ENCODE results near the gene DCHS1.

DCHS1 gene

DNA sequence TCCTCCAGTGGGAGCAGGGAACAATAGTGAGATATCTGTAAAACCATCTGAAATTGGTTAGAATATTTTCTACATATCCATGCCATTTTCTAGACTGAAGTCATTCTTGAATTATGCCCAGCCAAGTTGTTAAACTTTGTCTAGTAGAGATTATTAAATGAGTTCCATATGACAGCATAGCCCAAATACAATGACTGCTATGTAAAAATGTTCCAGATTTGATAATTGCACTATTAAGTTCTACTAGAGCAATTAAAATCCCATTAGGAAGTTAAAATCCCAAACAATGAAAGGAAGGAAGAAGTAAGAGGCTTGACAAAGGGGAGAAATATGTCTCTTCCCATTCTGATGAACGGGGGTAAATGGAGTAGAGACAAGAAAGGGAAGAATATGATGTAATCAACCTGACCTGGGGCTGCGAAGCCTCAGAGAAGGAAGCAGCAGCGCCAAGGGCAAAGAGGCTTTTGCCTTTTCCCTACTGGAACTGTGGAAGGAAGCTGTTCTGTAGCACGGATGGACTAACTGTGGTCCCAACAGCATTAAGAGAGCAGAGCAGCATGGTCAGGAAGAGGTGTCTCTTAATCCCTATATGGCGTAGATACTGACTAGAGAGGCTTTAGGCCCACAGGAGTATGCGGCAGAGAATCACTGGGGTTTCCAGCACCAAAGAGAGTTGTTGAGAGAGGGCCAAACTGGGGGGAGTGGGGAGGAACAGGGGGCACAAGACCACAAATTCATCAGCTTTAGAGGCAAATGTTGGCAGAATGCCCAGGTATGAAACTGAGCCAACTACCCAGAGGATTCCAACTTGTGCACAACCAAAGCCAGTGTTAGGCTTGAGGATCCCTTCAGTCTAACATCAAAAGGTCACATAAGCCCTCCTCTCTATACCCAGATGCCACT lies 78.9 kb downstream of the DCHS1 start:
- Histone ChIP-seq H3K9ac (ENCODE audit: low read depth, low read length, poor library complexity, severe bottlenecking) (no peak overlapping the region), H3K4me2 (ENCODE audit: low read depth, low read length, poor library complexity, severe bottlenecking) (no peak overlapping the region), H3K4me1 (ENCODE audit: insufficient read depth, low read length, poor library complexity, severe bottlenecking) (peaks cover 5% of the 10 kb centered on the region), H3K36me3 (ENCODE audit: insufficient read depth, low read length) (no peaks in the 10 kb centered on the region), H3K79me2 (ENCODE audit: insufficient read depth, low read length) (no peaks in the 10 kb centered on the region), H4K20me1 (ENCODE audit: insufficient read depth, low read length, poor library complexity, severe bottlenecking) (no peaks in the 10 kb centered on the region), H3K9me2 (replicated peaks; ENCODE audit: low read depth, low read length) (no peaks in the 10 kb centered on the region), H3K27me3 (ENCODE audit: insufficient read depth, low read length, poor library complexity, severe bottlenecking) (no peaks in the 10 kb centered on the region), H3F3A (ENCODE audit: low read depth) (no peaks in the 10 kb centered on the region), H2AFZ (ENCODE audit: low read length) (no peak overlapping the region), H3K9me3 (ENCODE audit: insufficient read depth, low read depth, low read length) (no peaks in the 10 kb centered on the region), H3K4me3 (ENCODE audit: low read length, poor library complexity, severe bottlenecking) (no peak overlapping the region)
- no peak for TF ChIP-seq EZH2phosphoT487 (IDR thresholded peaks at IDR 0.05; ENCODE audit: borderline replicate concordance)
- TF ChIP-seq, protein P1, sequence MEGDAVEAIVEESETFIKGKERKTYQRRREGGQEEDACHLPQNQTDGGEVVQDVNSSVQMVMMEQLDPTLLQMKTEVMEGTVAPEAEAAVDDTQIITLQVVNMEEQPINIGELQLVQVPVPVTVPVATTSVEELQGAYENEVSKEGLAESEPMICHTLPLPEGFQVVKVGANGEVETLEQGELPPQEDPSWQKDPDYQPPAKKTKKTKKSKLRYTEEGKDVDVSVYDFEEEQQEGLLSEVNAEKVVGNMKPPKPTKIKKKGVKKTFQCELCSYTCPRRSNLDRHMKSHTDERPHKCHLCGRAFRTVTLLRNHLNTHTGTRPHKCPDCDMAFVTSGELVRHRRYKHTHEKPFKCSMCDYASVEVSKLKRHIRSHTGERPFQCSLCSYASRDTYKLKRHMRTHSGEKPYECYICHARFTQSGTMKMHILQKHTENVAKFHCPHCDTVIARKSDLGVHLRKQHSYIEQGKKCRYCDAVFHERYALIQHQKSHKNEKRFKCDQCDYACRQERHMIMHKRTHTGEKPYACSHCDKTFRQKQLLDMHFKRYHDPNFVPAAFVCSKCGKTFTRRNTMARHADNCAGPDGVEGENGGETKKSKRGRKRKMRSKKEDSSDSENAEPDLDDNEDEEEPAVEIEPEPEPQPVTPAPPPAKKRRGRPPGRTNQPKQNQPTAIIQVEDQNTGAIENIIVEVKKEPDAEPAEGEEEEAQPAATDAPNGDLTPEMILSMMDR (conservative IDR thresholded peaks at IDR 0.05; ENCODE audit: low read length): no peak

DNA sequence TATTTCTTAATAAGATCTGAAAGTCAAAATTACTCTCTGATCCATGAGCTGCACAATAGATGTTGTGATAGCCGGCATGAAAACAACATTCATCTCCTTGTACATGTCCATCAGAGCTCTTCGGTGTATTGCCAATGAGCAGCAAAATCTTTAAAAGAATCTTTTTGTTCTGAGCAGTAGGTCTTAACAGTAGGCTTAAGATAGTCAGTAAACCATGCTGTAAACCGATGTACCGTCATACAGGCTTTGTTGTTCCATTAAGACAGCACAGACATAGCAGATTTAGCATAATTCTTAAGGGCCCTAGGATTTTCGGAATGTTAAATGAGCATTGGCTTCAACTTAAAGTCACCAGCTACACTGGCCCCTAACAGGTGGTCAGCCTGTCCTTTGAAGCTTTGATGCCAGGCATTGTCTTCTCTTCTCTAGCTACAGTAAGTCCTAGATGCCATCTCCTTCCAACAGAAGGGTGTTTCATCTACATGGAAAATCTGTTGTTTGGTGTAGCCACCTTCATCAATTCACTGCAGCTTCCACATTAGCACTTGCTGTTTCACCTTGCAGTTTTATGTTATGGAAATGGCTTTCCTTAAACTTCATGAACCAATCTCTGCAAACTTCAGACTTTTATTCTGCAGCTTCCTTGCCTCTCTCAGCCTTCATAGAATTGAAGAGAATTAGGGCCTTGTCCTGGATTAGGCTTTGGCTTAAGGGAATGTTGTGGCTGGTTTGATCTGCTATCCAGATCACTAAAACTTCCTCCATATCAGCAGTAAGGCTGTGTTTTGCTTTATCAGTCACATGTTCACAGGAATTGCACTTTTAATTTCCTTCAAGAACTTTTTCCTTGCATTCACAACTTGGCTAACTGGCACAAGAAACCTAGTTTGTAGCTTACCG lies 80.5 kb downstream of the DCHS1 start:
- no peaks in the 10 kb centered on the region for H3K36me3 ChIP-seq (ENCODE audit: insufficient read depth, low read length)
- no peak for TF ChIP-seq EZH2phosphoT487 (IDR thresholded peaks at IDR 0.05; ENCODE audit: borderline replicate concordance)
- TF ChIP-seq, protein P1 (conservative IDR thresholded peaks at IDR 0.05; ENCODE audit: low read length): no peak
- no peaks in the 10 kb centered on the region for H4K20me1 ChIP-seq (ENCODE audit: insufficient read depth, low read length, poor library complexity, severe bottlenecking)
- H3K4me2 ChIP-seq (ENCODE audit: low read depth, low read length, poor library complexity, severe bottlenecking): no peak overlapping the region
- H2AFZ ChIP-seq (ENCODE audit: low read length): no peak overlapping the region
- H3K27me3 ChIP-seq (ENCODE audit: insufficient read depth, low read length, poor library complexity, severe bottlenecking): no peaks in the 10 kb centered on the region
- H3K9me3 ChIP-seq (ENCODE audit: insufficient read depth, low read depth, low read length): no peaks in the 10 kb centered on the region
- H3K9me2 ChIP-seq (replicated peaks; ENCODE audit: low read depth, low read length): no peaks in the 10 kb centered on the region
- no peak overlapping the region for H3K4me3 ChIP-seq (ENCODE audit: low read length, poor library complexity, severe bottlenecking)
- H3K79me2 ChIP-seq (ENCODE audit: insufficient read depth, low read length): no peaks in the 10 kb centered on the region
- no peaks in the 10 kb centered on the region for H3F3A ChIP-seq (ENCODE audit: low read depth)
- no peak overlapping the region for H3K9ac ChIP-seq (ENCODE audit: low read depth, low read length, poor library complexity, severe bottlenecking)
- peaks cover 5% of the 10 kb centered on the region for H3K4me1 ChIP-seq (ENCODE audit: insufficient read depth, low read length, poor library complexity, severe bottlenecking)

DNA sequence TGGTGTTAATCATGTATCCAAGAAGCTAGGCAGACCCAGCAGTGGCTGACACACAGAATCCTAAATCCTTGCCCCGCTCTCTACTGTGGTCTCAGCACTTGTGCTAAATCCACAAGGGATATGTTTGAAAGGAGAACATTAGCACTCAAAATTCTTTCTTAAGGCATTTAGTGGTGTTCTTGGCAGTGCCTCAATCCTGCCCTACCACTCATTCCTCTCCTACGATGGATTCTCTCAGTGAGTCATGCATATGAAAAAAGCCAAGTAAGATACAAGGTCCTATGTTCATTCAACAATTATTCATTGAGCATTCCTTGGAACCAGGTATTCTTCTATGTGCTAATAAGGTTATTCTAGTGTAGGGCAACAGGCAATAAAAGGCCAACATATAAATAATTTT lies 83.4 kb downstream of the DCHS1 start:
- no peaks in the 10 kb centered on the region for H4K20me1 ChIP-seq (ENCODE audit: insufficient read depth, low read length, poor library complexity, severe bottlenecking)
- H3K4me1 ChIP-seq (ENCODE audit: insufficient read depth, low read length, poor library complexity, severe bottlenecking): peaks cover 4% of the 10 kb centered on the region
- no peaks in the 10 kb centered on the region for H3K9me2 ChIP-seq (replicated peaks; ENCODE audit: low read depth, low read length)
- H2AFZ ChIP-seq (ENCODE audit: low read length): no peak overlapping the region
- TF ChIP-seq EZH2phosphoT487 (IDR thresholded peaks at IDR 0.05; ENCODE audit: borderline replicate concordance): no peak
- TF ChIP-seq, protein P1 (conservative IDR thresholded peaks at IDR 0.05; ENCODE audit: low read length): no peak
- H3K36me3 ChIP-seq (ENCODE audit: insufficient read depth, low read length): no peaks in the 10 kb centered on the region
- no peaks in the 10 kb centered on the region for H3K9me3 ChIP-seq (ENCODE audit: insufficient read depth, low read depth, low read length)
- no peaks in the 10 kb centered on the region for H3F3A ChIP-seq (ENCODE audit: low read depth)
- H3K4me3 ChIP-seq (ENCODE audit: low read length, poor library complexity, severe bottlenecking): no peak overlapping the region
- H3K27me3 ChIP-seq (ENCODE audit: insufficient read depth, low read length, poor library complexity, severe bottlenecking): no peaks in the 10 kb centered on the region
- H3K4me2 ChIP-seq (ENCODE audit: low read depth, low read length, poor library complexity, severe bottlenecking): no peak overlapping the region
- H3K79me2 ChIP-seq (ENCODE audit: insufficient read depth, low read length): no peaks in the 10 kb centered on the region
- no peak overlapping the region for H3K9ac ChIP-seq (ENCODE audit: low read depth, low read length, poor library complexity, severe bottlenecking)
